Activated CD4-positive, alpha-beta T cell treated with anti-CD3 and anti-CD28 coated beads, Interleukin-2, amount 50 U/mL, for 48 hours (primary cell): ENCODE results near the gene UBASH3B.
"Not testable (repeated sequence)": the region's sequence is repeated elsewhere in the genome, so short reads cannot be mapped to it uniquely, and the experiment has no call there.

Source experiments
- DNase-seq, 2 experiments: peaks; one replicate each; pipeline ENCODE4 v3.0.0-alpha.2; 2020

Gene UBASH3B

DNA sequence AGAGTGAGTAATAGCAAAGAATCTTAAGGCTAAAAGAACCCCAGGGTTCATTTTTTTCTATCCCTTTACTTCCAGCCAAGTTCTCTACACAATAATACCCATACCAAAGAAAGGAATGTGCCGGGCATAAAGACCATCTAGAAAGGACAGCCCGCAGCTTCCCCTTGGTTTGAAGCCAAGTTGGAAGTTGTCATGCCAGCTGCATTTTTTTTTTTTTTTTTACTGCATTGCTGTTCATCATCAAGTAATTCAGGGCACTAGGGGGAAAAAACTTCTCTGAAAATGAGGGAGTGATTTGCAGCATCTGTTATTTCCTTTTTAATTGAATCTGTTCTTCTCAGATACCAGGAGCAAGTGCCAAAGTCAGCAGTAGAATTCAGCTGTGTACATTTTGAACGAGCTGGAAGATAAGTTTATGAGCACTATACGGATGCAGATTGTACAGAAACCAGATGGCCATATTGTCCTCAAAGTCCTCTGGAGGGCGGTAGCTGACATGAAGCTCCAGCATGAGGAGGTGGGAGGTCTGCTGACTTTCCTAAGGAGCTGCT, 56.4 kb downstream of the UBASH3B start:
- no peak for DNase-seq

DNA sequence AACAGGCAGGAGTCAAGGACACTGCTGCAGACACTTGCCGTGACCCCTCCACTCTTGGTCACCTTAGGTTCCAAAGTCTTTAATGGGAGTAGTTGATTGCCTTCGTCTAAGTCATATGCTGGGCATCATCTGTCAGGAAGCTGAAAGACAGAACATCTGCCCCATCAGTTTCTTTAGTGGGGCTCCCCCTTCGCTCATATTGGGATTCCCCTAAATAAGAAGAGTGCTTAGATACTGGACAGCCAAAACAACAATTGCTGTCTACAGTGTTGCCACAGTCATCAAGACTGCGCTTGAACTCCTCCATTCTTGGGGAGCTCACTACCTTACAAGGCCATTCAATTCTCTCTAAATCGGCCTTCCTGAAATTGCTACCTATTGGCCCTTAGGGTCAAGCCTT, 58.5 kb downstream of the UBASH3B start:
- DNase-seq, result no peak

DNA sequence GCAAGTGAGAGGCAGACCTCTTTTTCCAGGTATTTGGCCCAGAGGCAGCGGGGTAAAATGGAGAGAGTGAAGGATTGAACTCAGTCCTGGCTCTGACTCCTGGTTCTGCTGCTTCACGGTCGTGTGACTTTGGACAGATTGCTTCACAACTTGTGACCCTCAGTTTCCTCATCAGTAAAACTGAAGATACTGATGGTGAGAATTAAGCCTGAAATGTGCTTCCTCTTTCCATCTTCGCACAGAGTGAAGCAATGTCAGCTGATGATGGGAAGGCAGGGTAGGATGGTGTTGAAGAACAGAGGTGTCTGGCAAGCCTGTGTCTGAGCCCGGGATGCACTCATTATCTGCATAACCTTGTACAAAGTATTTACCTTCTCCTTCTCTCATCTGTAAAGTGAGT, 59.0 kb downstream of the UBASH3B start:
- no peak for DNase-seq

DNA sequence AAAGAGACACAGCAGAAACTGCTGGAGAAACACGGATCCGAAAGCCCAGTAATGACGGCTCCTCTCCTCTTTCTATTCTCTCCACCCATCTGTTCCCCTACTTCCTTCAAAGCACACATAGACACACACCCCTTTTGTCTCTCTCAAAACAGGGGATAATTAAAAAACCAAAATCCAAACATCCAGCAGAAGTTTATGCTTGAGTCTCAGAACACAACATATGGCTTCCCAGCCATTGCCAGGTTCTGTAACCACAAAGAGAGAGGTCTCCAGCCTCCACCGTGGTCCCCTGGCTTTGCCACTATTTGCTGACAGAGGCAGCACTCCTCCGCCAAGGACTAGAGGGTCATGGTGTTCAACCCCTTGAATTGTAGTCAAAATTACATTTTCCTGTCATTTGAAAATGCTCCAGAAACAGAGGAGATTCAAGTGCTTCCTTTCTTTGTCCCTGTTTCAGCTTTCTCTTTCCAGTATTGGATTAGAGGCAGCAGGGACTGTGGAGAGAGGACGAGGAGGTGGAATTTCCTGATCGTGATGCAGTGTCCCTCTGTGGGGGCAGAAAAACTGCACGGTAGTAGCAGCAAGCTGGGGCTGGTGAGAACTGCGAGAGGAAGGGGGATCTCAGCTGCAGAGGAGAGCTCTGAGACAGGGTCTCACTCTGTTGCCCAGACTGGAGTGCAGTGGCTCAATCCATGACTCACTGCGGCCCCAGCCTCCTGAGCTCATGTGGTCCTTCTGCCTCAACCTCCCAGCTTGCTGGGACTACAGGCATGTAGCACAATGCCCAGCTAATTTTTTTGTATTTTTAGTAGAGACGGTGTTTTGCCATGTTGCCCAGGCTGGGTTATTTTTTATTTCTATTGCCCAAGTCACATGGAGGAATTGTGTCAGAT, 60.3 kb downstream of the UBASH3B start:
- DNase-seq, result no peak

DNA sequence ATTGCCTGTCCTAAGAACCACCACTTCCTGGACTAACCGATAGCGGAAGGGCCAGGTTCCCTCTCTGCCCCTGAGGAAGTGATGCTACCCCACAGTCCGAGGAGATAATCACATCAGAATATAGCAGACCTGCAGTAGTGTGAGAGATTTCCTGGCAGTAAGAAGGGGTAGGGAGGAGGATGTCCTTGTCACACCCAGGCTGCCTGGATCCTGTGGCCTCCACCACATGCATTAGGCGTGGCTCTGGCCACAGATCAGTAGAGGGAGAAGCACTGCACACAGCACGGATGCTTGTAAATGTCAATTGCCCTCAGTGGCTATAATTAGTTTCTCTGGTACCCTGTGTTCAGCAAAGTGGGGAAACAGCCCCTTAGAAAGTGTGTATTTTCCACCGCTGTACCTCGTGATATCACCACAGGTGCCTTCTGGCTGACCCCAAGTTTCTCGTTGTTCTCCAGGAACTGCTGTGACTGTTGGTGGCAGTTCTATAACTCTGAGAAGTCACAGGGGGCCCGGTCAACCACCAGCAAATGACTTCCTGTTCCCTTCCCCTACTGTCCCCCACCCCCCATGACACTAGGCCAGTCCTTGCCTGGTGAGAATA, 61.8 kb downstream of the UBASH3B start:
- DNase-seq, result peak in 1 of 2 experiments; percentile 20

DNA sequence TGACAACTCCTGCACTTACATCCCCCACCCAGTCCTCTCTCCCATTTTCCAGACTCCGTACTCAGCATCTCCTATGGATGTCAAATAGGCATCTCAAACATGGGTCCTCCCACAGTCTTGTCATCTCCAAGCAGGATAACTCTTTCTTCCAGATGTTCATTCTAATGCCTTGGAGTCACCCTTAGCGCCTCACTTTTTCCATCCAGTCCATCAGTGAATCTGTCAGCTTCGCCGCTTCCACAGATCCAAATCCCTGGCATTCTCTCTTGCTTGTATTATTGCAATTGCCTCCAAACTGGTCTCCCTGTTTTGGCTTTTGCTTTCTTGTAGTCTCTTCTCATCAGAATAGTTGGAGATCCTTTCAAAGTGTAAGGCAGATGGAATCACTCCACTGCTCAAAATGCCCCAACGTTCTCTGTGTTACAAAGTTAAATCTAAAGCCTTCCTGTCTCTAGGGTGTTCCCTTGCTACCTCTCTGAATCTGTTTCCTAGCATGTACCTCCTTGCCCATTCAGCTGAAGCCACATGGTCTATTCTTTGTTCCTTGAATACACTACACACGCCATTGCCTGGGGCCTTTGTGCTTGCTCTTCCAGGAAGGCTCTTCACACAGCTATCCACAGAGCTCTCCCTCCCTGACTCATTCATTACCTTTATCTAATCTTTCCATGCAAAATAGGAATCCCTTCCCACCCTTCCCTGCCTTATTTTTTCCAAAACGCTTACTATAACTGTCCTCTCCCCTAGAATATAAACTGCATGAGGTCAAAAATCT, 64.8 kb downstream of the UBASH3B start:
- no peak for DNase-seq

DNA sequence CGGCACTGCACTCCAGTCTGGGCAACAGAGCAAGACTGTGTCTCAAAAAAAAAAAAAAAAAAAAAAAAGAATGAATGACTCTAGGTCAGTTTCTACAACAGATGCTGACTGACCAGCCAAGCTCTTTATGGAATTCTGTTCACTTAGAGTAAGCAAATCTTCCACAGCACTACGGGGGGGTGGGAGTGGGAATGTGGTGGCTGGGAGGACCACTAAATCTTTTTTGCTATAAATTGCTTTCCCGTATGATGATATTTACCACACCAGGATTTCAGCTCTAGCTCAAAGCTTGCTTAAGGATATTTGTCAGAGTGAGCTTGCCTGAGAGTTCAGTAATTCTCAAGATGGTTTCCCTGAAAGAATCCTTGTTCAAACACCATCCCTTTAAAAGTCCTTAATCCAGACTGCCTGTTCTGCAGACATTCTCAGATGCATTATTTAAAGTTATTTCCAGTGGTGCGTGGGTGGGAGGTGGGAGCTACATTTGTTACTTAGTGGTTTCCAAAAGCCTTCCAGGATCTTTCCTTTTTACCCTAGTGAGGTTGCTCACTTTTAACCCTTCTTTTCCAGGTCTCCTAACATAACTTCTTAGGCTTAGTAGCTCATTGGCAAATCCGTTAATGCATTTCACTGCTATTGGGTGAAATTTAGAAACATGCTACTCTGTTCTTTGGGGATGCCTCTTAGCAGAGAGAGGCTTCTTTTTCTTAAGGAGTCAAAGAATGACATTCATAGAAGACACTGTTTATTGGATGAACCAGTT, 65.9 kb downstream of the UBASH3B start:
- no peak for DNase-seq

DNA sequence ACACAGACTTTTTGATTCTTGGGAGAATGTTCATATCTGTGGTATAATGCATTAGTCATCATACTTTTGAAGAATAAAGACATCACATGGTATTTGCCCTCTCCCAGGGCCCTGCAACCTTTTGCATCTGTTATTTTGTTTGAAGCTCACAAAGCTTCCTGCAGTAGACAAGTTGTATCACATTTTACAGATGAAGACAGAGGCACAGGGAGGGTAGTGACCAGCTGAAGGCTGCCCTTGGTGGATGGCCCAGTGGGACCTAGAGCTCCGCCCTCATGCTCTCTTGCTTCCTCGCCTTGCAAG, 66.4 kb downstream of the UBASH3B start:
- no peak for DNase-seq

DNA sequence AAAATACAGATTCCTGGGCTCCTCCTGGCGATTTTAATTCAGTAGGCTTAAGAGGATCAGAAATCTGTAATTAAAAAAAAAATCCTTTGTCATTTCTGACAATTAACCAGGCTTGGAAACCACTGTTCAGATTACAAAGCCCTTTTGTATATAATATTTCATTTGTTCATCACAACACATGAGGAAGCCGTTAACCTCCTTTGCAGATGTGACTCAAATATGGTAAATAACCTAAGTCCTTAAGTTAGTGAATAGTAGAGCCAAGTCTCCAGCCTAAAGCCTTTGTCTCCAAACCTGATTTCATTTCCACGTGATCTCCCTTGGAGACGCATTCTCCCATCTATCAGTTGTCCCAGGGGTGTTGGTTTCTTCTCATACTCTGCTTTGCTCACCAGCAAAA, 67.6 kb downstream of the UBASH3B start:
- no peak for DNase-seq

DNA sequence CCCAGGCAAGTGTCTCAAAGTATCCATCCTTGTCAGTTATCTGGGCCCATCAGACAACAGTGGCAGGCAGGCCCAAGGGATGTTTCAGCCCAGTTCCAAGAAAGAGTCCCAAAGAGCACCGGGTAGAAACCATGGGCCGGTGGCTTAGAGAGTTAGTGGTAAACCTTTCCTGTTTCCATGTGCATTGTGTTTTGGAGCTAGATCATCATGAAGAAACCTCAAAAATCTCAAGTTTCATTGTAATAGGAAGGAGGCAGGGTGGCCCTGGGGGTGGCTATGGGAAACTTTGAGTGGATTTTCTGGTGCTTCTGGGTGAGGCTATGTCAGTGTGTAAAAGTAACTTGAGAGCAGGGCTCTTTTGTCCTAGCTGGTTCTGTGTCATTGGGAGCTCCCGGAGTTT, 68.1 kb downstream of the UBASH3B start:
- DNase-seq, result peak; percentile 53 to 69

DNA sequence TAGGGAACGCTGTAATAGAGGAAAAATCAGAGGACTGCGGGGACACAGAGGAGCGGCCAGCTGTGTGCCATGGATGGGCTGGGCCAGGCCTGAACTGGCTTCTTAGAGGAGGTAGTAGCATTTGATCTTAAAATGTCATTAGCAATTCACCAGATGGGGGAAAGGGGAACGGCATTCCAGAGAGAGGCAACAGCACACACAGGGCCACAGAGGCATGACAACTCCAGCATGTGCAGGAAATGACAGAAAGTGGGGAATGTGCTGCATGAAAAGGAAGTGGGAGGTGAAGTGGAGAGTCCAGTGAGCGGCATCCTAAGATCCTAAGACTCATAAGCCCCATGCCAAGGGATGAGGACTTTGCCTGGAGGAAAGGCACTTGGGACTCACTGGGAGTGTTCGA, 69.0 kb downstream of the UBASH3B start:
- DNase-seq, result no peak

DNA sequence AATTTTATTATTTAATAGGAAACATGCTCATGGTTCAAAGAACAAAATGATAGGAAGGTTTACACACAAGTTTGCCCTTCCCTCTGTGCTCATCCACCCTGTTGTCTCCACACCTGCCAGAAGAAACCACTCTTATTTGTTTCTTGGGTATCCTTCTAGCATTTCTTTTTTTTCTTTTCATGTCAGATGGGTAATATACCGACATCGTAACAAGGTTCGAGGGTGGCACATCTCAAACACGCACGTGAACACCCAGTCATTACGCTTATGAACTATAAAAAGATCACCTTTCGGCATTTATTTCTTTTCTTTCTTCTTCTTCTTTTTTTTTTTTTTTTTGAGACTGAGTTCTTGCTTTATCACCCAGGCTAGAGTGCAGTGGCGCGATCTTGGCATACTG, 70.5 kb downstream of the UBASH3B start:
- no peak for DNase-seq

DNA sequence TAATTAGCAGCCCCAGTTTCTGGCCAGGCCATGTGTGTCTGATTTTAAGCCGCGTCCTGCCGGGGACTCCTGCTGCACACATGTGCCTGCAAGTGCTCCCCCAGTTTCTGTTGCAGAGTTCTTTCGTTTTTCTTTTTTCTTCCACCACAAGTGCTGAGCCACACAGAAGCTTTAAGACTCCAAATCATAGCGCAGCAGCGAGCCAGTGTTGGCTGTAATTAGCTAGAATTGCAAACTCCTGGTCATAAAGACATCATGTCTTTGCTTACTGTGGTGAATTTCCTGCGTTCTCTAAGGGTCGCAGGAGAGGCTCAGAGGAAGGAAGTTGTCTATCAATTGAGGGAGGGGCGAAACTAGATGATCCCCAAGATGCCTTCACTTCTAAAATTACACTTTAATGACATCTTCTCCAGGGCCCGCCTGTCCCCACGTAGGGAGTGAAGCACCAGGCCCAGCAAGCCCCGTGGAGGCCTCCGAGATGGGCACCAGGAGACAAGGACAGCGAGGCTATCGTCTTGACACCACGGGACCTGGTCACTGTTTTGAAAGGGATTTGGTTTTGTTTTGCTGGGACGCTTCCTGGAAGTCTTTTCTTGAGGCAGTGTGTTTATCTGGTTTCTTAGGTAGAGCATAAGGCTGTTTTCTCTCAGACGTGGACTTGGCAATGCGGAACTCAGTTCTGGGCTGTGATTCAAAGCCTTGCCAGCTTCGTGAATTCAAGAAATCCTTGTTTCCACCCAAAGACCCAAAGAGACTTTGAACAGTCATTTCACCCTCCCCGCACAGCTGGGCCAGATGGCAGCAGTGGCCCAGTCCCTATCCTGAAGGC, 71.8 kb downstream of the UBASH3B start:
- DNase-seq, result peak; percentile 51 to 63

DNA sequence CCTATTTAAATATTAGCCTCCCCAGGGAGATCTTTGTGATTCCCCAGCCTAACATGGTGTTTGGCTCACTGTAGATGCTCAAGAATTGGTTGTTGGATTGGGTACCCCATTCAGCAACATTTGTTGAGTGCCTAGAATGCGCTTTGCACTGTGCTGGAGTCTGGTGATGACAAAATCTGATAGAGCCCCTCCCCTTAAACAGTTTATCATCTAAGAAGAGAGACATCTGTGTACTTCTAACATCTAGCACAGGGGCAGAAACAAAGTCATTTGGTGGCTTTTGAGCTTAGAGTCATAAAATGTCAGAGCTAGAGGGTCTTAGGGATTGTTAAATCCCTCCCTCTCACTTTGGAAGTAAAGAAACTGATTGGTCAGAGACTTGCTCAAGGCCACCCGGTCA, 73.0 kb downstream of the UBASH3B start:
- no peak for DNase-seq

DNA sequence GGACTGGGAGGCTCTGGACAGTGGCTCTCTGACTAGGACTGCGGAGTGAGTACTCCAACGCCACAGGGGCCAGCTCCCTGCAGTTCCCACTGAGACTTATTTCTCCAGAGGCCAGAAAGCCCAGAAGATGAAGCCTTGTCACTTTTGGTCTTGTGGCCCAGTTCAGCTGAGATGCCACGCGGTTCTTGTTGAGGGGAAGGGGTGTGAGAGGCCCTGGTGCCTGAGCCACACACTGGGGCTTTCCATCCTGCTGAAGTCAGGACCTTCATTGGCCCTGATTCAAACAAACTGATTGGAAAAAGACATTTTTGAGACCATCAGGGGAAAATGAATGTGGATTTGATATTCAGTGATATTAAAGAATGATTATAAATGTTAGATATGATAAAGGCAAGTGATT, 73.6 kb downstream of the UBASH3B start:
- DNase-seq, result no peak

DNA sequence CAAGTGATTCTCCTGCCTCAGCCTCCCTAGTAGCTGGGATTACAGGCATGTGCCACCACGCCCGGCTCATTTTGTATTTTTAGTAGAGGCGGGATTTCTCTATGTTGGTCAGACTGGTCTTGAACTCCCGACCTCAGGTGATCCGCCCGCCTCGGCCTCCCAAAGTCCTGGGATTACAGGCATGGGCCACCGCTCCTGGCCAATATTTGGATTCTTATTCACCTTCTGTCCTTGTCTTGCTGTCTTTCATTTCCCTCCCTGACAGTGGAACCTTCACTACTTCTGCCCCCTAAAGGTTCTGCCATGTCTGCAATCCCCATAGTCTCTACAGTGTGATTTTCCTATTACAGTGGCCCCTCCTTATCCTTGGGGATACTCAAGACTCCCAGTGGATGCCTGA, 75.2 kb downstream of the UBASH3B start:
- not testable (repeated sequence) for DNase-seq

DNA sequence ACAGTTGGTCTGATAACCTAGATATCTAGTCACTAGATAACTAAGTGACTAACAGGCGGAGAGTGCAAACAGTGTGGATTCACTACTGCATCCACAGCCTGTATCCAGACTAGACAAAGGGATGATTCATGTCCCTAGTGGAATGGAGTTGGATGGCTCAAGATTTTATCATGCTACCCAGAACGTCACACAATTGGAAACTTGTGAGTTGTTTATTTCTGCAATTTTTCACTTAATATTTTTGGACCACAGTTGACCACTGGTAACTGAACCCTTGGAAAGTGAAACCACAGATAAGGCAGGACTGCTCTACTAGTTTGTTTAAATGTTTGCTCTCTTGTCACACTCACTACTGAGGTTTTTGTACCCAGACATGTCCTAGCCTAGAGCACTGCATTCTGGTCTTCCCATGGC, 76.0 kb downstream of the UBASH3B start:
- DNase-seq, result no peak

DNA sequence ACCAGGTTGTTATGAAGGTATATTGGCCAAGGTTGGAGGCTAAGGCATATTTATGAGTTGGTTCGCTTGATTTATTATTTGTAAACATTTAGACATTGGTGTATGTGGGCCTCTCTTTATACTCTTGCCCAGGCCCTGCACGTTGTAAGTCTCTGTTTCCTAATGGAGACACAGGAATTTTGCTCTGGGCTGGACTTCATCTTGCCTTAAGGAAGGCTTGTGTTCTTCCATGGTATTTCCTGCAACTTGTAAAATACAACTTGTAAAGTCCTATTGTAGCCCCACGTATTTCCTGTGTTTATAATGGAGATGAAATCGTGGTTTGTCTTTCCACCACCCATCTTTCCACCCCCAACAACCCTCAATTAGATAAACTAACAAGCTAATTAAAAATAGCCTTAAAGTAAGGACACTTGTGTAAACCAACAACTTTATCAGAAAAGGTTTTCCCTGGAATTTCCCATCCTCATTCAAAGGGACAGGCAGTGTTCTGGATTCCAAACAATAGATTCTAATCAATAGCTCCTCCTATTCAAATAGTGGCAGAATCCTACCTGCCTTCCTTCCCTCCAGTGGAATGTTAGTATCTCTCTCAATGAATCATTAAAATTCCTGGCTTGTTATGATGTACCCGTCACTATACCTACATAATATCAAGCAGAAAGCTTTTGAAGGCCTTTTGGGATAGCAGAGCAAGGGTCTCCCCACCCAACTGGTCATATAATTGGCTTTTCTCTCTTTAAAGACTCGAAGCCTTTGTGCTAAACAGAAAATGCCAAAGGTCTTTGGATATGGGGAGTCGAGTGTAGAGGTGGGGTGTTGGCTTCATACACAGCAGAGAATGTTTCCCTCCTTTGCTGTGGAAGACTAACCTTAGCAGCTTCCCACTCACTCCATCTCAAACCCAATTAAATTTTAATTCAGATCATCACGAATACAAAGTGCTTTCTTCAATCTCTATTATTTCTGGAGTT, 77.1 kb downstream of the UBASH3B start:
- DNase-seq, result no peak

DNA sequence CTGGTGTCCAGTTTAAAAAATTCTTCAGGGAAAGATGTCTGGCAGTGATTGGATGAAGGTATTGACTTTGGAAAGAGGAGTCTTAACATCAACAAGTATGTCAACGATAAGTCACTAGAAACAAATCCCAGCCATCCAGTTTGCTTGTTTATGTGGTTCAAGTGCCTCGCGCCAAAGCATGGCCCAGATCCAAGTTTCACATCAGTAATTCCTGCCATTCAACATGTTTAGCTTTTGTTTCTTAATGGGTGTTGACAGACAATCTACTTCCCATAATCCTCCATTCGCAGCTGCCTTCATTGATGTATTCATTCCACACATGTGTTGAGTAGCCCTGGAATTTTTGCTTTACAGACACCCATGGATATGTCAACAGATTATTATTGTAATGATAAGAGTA, 77.8 kb downstream of the UBASH3B start:
- no peak for DNase-seq

DNA sequence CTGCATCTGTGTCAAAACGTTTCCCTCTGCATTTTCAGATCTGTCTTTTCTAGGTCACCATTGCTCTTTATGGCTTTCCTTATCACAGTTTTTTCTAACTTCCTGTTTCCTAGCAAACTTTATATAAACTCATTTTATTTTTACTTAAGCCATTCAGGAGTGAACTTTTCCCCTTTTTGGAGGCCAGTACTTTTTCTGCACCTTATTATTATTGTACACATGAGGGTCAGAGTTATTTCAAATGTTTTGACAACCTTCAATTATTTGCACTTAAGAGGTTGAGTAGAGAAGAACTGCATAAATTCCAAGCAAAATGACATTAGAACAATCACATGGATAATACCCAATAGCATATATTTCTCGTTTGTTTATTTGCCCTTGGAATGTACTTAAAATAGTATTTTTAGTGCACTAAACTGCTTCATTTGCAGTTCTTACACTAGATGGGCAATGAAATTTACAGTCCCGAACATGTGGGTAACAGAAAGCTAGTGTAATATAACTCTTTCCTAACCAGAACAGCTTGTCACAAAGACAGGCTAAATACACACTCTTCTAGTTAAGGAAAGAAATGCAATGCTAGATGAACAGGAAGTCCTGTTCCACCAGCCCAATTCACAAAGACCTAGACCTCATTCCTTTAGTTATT, 79.5 kb downstream of the UBASH3B start:
- no peak for DNase-seq
